DMS153 (cell line): ENCODE data around the gene LDAH.
"Not testable (repeated sequence)": the region's sequence is repeated elsewhere in the genome, so short reads cannot be mapped to it uniquely, and the experiment has no call there.

Experiments used
- DNase-seq: peaks from one replicate; lab custom pipeline; 2025; lab: John Stamatoyannopoulos, UW

The LDAH gene

GRCh38 chr2:20822535-20823490 lies at the start of gene LDAH:
Gene LDAH, minus strand, starts transcription at chr2:20823101. Its CDS starts 21,638 bp downstream, at chr2:20801463.
- peak; percentile 84 for DNase-seq

GRCh38 chr2:20868377-20868776 lies 45.5 kb upstream of the LDAH start:
- no peak for DNase-seq

DNA sequence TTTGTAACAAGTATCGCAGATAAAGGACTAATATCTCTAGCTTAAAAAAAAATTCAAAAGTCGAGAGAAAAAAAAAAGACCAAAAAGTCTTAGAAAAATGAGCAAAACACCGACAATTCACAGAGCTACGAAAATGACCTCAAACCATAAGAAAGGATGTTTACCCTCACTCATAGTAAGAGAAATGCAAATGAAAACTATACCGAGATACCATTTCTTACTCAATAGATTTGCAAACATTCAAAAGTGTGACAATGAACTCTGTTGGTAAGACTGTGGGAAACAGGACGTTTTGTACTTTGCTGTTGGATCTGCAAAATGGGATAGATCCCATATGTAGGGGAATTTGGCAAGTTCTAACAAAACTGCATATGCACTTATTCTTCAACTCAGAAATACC lies 39.9 kb upstream of the LDAH start:
- no peak for DNase-seq

DNA sequence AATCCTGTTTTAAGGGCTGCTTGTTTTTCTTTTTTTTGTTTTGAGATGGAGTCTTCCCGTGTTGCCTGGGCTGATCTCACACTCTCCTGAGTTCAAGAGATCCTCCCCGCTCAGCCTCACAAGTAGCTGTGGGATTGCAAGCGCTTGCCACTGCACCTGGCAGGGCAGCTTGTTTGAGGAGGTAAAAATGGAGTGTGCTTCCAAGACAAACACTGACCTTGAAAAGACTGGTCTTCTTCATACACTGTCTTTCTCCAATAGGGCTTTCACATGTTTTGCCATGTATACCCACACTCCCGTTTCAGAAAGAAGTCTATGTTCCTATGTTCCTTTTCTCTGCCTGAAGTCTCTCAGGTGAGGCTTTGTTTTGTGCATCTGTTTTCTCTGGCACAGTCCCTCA lies 32.6 kb upstream of the LDAH start:
- no peak for DNase-seq

DNA sequence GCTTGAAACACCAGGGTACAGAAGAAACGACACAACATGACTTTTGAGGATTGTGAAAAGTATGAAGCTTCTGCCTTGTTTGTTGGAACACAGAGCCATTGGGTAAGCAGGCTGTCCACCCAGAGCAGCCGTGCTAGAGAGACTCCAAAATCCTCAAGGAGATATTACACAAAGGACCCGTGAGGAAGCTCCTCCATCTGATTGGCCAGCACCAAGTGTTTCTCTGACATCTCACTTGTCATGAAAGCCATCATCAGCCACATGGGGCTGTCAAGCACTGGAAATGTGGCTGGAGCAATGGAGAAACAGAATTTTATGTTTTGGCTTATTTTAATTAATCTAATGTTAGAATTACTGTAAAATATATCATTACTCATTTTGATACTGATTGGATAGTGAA lies 29.8 kb upstream of the LDAH start:
- no peak for DNase-seq

GRCh38 chr2:20852139-20852538 lies 29.2 kb upstream of the LDAH start:
- DNase-seq = no peak

DNA sequence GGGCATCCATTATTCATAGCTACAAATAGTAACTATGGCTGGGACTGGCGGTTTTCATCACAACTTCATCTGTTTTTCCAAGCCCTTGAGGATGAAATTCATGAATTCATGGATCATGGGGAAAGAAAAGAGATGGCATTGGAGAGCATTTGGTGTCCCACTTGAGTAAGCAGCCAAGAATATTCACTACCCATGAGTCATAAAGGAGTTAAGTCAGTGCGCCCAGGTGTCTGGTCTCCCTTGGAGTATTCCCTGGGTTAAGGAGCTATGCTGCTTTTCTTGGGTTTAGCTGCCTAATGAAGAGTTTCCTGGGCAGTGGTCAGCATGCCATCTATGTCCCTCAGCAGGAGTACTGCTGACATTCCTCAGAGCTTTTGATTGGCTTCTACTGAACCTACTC lies 21.3 kb upstream of the LDAH start:
- no peak for DNase-seq

DNA sequence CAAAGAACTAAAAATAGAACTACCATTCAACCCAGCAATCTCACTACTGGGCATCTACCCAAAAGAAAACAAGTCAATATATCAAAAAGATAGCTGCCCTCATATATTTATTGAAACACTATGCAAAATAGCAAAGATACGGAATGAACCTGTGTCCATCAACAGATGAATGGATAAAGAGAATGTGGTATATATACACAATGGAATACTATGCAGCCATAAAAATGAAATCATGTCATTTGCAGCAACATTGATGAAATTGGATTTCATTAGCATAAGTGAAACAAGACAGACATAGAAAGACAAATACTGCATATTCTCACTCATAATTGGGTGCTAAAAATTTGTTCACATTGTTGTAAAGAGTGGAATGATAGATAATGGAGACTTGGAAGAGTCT lies 16.2 kb upstream of the LDAH start:
- no peak for DNase-seq

DNA sequence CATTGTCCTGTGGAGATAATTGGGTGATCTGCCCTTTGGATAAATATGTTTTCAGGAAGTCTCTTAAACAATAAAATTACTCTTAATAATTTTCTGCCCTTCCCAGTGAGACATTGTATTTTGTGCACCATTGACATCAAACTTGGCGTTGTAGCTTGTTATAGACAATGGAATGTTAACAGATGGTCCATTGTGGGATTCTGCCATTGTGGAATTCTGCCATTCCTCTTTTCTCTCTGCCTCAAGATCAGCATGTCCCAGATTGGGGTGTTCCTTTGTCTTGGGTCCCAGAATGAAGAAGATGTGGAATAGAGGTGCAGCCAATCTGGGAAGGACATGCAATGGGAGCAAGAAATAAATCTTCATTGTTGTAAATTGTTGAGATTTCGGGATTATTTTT lies 15.1 kb upstream of the LDAH start:
- DNase-seq = peak; percentile 11

DNA sequence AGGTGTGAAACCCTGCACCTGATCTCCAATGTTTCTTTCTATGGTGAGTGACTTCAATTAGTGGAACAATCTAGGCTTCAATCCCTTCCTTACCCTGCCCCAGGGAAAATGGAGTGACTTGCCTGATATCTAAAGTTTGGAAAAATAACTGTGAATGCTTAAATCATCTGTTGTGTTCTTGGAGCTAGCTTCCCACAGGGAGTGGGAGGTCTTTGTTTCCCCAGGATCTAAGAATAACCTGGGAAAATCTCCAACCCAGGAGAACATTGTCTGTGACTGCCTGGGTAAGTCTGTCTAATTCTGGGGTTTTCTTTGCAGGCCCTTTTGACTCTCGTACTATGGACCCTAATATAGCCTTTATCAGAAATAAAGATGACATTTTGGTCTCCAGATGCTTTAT lies 13.6 kb upstream of the LDAH start:
- no peak for DNase-seq

- no peak for DNase-seq
Observed at GRCh38 chr2:20834331-20834730, 11.4 kb upstream of the LDAH start.

GRCh38 chr2:20832606-20833005 lies 9.7 kb upstream of the LDAH start:
- no peak for DNase-seq

DNA sequence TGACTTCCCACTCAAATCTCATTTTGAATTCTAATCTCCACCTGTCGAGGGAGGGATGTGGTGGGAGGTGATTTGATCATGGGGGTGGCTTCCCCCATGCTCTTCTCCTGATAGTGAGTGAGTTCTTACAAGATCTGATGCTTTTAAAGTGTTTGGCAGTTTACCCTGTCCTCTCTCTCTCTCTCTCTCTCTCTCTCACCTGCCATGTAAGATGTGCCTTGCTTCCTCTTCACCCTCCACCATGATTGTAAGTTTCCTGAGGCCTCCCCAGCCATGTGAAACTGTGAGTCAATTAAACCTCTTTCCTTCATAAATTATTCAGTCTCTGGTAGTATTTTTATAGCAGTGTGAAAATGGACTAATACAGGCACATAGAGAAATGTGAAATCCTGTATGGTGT lies 7.0 kb upstream of the LDAH start:
- no peak for DNase-seq

GRCh38 chr2:20823917-20824316 lies 1.0 kb upstream of the LDAH start:
- DNase-seq = no peak

DNA sequence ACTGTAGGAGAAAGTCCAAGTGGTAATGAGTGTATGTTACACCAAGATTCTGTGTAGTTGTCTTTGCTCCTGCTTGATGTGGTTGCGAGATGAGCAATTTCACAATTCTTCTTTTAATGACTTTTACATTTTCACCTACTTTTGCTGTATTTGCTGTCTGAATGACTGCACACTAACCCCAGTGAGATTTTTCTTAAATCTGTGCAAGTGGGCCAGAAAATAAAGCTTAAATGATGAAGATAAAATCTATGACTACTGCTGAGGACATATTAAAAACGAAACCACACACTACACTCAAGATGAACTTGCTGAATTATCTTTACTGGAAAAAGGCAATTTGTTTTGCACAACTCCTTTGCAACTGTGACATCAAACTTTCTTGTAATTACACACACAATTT lies 4.1 kb downstream of the LDAH start:
- DNase-seq = no peak

DNA sequence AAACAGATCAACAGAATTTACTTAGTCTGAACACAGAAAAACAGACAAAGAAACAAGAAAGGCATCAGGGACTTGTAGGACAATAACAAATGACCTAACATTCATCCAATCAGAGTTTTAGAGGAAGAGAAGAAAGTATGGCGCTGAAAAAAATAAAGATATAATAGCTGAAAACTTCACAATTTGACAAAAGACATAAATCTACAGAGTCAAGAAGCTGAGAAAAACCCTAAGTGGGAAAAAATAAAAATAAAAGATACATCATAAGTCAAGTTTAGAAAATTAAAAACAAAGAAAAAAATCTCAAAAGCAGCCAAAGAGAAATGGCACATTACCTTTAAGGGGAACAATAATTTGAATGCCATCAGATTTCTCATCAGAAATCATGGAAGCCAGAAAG lies 7.7 kb downstream of the LDAH start:
- DNase-seq = no peak

- no peak for DNase-seq
Observed at GRCh38 chr2:20812779-20813178, 10.1 kb downstream of the LDAH start.

GRCh38 chr2:20806286-20806685 lies 16.6 kb downstream of the LDAH start:
- DNase-seq = no peak

- DNase-seq = no peak
Observed at GRCh38 chr2:20803974-20804373, 18.9 kb downstream of the LDAH start.

- DNase-seq = no peak
Observed at GRCh38 chr2:20803226-20803682, 19.6 kb downstream of the LDAH start.

DNA sequence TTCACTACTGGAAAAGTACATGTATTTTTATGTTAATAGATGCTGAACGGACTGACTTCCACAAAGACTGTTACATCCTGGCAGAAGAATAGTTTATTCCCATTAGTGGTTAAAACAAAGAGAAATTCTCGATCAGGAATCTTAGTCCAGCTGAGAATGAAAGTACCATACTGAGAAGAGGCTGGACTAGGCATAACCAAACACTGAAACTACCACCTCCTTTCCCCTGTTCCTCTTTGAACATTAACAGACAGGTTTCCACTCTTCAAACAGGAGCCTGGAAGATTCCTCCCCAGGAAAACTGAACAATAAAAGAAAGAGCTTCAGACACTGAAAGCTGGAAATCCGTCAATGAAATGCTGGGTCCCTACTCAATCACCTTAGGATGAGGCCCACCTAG lies 25.8 kb downstream of the LDAH start:
- DNase-seq = no peak

DNA sequence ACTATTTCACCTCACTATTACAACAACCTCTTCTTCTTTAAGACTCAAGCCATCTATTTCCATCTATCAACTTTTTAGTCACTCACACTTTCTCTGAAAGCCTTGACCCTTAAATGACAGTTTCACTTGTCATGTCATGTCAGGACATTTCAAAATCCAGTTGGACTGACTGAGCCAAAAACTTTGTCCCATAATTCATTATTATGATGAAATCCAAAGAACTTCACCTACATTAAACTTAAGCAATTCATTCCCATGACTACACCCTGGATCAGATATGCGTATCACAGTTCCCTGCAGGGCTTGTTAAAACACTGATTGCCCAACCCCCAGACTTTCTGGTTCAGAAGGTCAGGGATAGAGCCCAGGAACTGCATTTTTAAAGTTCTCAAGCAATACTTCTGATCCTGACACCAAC lies 26.5 kb downstream of the LDAH start:
- no peak for DNase-seq

GRCh38 chr2:20793944-20794343 lies 29.0 kb downstream of the LDAH start:
- not testable (repeated sequence) for DNase-seq
